Omental fat pad (tissue), 4 donors: ENCODE measurements around the gene SH2B3. TPM values are rescaled to one million over a fixed set of nuclear protein-coding genes. Genes with fewer than 3 reads are reported as not detected.

Experiments used
- ATAC-seq: fragments of 150-250 bp; one replicate; pipeline ENCODE4 v1.9.1; 2016; ENCODE audit warnings: mild to moderate bottlenecking, moderate library complexity; ENCODE audit not compliant: low FRiP score
- DNase-seq: peaks from one replicate; pipeline ENCODE4 v3.0.0-alpha.2; 2019; ENCODE audit warnings: low spot score
- CTCF ChIP-seq, 3 donors: fragments of 450-650 bp; IDR thresholded peaks; one replicate each; pipeline ENCODE4 v1.5.1; 2016 to 2017; ENCODE audit warnings: antibody characterized with exemption in 3 of 3, mild to moderate bottlenecking in 3 of 3, moderate library complexity in 2 of 3
- total RNA-seq, 4 donors: library from RNA; depleted of rRNA; stranded (reverse); fragments of >200 nt; gene quantifications; one replicate each; pipeline ENCODE4 v1.1.0, GENCODE V29; 2016

SH2B3 gene
- total RNA-seq, 4 donors from 2014 or later = 30.4 to 64.6 (median 48.3) TPM

GRCh38 chr12:111441107-111441928, 35.6 kb downstream of the SH2B3 start:
- TF ChIP-seq CTCF (IDR thresholded peaks at IDR 0.05) = no peak
- ATAC-seq = no peak
- no peak for DNase-seq

- DNase-seq (no peak), ATAC-seq (no peak)
These were observed 36.8 kb downstream of the SH2B3 start for GRCh38 chr12:111442301-111443045.

GRCh38 chr12:111443086-111443485, 37.4 kb downstream of the SH2B3 start:
- ATAC-seq (no peak), DNase-seq (no peak)
- no peak for TF ChIP-seq CTCF (IDR thresholded peaks at IDR 0.05)

More at GRCh38 chr12:111442301-111443045, 36.8 kb downstream of the SH2B3 start:
- no peak for TF ChIP-seq CTCF (IDR thresholded peaks at IDR 0.05)

GRCh38 chr12:111443586-111443985, 37.9 kb downstream of the SH2B3 start:
- no peak for DNase-seq
- TF ChIP-seq CTCF (IDR thresholded peaks at IDR 0.05) = no peak
- ATAC-seq = peak; percentile 29

GRCh38 chr12:111444314-111444924, 38.7 kb downstream of the SH2B3 start:
- ATAC-seq (no peak), DNase-seq (no peak)
- no peak for TF ChIP-seq CTCF (IDR thresholded peaks at IDR 0.05)

- ATAC-seq = peak; percentile 18
- no peak for TF ChIP-seq CTCF (IDR thresholded peaks at IDR 0.05)
- DNase-seq = no peak
These were observed 39.4 kb downstream of the SH2B3 start for GRCh38 chr12:111444925-111445725.
